CMK (cell line): ENCODE measurements around the gene TMIGD3.

Source experiments
- DNase-seq: peaks from one replicate; pipeline ENCODE4 v3.0.0-alpha.2; 2010; ENCODE audit warnings: low read depth

TMIGD3 gene

DNA sequence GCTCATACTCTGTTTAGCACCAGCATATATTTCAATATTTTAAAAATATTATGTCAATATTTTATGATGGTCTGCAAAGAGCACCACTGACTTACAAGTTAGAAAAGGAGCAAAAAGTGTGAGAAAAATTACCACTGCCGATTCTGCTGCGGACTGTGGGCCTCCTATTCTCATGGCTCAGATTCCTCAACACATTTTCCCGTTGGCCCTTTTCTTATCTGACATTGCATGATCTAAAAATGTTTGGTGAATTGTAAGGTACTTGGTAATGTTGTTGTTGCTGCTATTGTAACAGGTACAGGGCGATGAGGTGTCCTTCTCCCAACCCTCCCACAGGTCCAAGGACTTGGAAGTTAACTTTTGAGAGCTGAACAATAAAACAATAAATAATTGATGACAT is 28.9 kb downstream of the TMIGD3 start:
- DNase-seq, result no peak

GRCh38 chr1:111474106-111474505 is 29.3 kb downstream of the TMIGD3 start:
- DNase-seq, result no peak

GRCh38 chr1:111471538-111471937 is 31.9 kb downstream of the TMIGD3 start:
- no peak for DNase-seq

- no peak for DNase-seq
These were observed 32.4 kb downstream of the TMIGD3 start for GRCh38 chr1:111471012-111471411.

- no peak for DNase-seq
These were observed 32.8 kb downstream of the TMIGD3 start for GRCh38 chr1:111470596-111470995.

- DNase-seq, result no peak
These were observed 33.9 kb downstream of the TMIGD3 start for GRCh38 chr1:111469539-111469938.

DNA sequence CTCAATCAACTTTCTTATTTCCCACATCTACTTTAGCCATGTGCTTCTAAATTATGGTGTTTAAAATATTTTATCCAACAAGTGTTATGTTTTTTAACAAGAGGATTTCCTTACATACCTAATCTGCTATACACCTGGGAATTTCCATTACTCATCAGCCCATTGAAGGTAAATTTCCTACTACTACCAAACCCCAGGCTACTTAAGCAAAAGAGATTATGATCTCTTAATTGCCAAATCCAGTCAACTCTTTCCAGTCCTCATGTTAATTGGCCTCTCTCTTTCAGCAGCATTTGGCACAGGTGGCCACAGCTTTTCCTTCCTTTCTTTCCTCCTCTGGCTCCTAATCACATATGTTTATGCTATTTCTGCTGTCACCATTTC is 34.7 kb downstream of the TMIGD3 start:
- no peak for DNase-seq

- DNase-seq, result no peak
These were observed 35.3 kb downstream of the TMIGD3 start for GRCh38 chr1:111467865-111468716.

DNA sequence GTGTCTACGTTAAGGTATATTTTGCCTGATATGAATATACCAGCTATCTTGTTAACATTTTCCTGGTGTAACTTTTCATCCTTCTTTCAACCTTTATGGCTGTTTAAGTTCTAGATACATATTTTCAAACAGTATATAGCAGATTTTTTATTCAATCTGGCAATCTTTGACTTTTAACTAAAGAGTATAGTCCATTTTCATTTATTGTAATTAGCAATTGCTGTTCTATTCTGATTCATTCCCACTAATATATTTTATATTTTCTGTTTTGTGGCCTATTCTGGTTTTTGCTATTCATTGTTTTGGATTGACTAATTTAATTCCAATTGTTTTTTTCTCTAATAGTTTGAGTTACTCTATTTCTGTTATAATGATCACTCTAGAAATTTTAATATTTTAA is 37.0 kb downstream of the TMIGD3 start:
- DNase-seq, result no peak

DNA sequence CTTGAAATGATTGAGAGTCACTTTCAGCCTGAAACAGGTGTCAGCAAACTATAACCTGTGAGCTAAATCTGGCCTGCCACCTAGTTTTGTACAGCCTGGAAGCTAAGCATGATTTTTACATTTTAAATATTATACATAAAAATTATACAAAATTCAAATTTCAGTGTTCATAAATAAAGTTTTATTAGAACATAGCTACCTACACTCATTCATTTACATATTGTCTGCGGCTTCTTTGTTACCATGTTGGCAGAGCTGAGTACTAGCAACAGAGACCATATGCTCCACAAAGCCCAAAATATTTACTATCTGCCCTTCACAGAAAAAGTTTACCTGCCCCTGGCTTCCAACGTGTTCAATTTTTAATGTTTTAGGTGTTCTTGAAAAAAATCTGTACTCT is 37.7 kb downstream of the TMIGD3 start:
- DNase-seq, result no peak

GRCh38 chr1:111463029-111463683 is 40.3 kb downstream of the TMIGD3 start:
- DNase-seq, result no peak

- DNase-seq, result no peak
These were observed 40.9 kb downstream of the TMIGD3 start for GRCh38 chr1:111462370-111463028.

DNA sequence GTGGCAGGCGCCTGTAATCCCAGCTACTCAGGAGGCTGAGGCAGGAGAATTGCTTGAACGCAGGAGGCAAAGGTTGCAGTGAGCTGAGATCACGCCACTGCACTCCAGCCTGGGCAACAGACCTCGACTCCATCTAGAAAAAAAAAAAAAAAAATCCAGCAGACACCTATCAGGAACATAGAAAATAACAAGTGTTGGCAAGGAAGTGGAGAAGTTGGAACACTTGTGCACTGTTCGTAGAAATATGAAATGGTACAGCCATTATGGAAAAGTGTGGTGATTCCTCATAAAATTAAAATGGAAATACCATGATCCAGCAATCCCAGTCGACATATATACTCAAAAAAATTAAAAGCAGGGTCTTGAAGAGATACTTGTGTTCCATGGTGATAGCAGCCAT is 41.7 kb downstream of the TMIGD3 start:
- no peak for DNase-seq

GRCh38 chr1:111455642-111456031 is 47.8 kb downstream of the TMIGD3 start:
- no peak for DNase-seq

- no peak for DNase-seq
These were observed 48.4 kb downstream of the TMIGD3 start for GRCh38 chr1:111454859-111455641.

GRCh38 chr1:111453706-111454105 is 49.7 kb downstream of the TMIGD3 start:
- DNase-seq, result no peak

- no peak for DNase-seq
These were observed 50.9 kb downstream of the TMIGD3 start for GRCh38 chr1:111452581-111452980.

DNA sequence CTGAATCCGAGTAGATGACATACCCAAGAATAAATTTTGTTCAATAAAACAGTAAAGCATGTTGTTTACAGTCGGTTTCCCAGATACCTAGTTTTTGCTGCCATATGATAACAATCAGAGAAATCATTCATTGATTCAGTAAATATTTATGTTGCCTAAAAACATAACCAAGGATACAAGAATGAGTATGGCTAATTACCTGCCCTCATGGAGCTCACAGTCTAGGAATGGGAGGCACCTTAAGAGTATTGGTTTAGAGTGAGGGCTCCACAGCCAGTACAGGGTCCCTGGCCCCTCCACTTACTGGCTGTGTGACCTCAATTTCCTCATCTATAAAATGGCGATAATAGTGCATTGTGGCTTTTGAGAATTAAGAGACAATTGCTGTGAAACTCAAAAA is 53.2 kb downstream of the TMIGD3 start:
- DNase-seq, result no peak

- no peak for DNase-seq
These were observed 53.8 kb downstream of the TMIGD3 start for GRCh38 chr1:111449703-111450017.

DNA sequence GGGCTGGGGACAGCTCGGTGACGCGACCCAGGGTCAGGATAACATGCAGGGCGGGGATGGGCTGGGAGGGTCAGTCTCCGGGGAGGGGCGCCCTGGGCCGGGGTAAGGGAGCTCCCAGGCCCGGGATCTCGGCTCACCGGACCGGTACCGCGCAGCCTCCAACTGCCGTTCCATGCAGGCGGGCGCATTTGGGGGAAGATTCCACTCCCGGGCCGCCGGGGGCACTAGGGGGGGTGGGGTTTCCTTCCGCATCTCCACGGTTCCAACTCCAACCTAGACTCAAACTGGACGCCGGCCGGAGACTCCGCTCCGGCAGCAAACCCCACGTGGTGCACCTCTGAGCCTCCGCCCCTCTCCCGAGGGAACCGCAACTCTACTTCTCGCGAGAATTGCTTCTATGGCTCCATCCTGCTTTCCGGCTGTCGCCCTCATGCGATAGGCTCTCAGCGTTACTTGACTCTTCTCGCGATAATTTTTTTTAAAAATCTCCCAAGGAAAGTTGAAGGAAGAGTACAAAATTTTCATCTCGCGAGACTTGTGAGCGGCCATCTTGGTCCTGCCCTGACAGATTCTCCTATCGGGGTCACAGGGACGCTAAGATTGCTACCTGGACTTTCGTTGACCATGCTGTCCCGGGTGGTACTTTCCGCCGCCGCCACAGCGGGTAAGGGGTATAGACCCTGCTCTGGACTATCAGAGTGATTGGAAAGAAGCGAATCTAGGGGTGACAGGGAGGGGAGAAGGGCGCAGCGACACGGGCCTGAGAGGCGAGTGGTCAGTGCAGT is 54.3 kb downstream of the TMIGD3 start, which contains the start of the genes ATP5PB and WDR77:
Gene ATP5PB (plus strand): TSS at position 547 of the 785 bp plus-strand sequence. CDS start 78 bp downstream, at position 625.
Gene WDR77 (minus strand): TSS at position 339 of the 785 bp plus-strand sequence. CDS start 87 bp downstream, at position 252.
- peak; percentile 98 for DNase-seq

DNA sequence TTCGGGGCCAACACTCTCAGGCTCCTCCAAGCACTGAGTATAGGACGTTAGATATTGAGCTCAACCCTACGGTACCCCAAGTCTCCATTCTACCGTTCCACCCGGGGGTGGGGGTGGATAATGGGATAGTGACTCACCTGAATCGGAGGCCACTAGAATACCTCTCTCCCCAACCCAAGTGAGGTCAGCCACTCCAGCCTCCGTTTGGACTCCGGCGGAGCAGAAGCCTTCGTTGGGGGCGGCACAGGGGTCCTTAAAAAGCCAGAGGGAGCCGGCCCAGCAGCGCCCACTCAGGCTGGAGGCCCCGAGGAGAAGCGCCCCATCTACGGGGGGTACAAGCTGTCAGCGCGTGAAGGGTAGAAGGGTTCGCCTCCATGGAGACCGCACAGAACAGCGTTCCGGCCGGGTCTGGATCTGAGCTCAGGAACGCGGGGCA is 54.9 kb downstream of the TMIGD3 start:
- DNase-seq, result no peak
